Heart left ventricle (tissue), 16 donors: Measurements from ENCODE around the gene RNF26. TPM values are rescaled to one million over a fixed set of nuclear protein-coding genes. Genes with fewer than 3 reads are reported as not detected.

Experiments
- ATAC-seq, 4 donors: fragments of 200-7000 bp; cut with Tn5 transposase; one replicate each; pipeline ENCODE4 v1.9.1; 2020 to 2022; ENCODE audit warnings: moderate library complexity in 4 of 4, mild to moderate bottlenecking in 3 of 4, moderate number of reproducible peaks in 1 of 4
- DNase-seq, 5 donors: peaks; one replicate each; pipeline ENCODE4 v3.0.0-alpha.2; 2020
- H3K27ac ChIP-seq, 12 donors: fragments of 200-600 bp; sonication (generic) in 4 of 12; one replicate each; pipeline versions ENCODE4 v1.5.0 to v1.8.0; 2016 to 2022; ENCODE audit warnings: mild to moderate bottlenecking in 2 of 12
- H3K27me3 ChIP-seq, 9 donors: fragments of 200-600 bp; sonication (generic) in 2 of 9; one replicate each; pipeline versions ENCODE4 v1.5.1 to v1.8.0; 2016 to 2022; ENCODE audit warnings: mild to moderate bottlenecking in 3 of 9
- H3K36me3 ChIP-seq, 9 donors: fragments of 200-600 bp; sonication (generic) in 2 of 9; one replicate each; pipeline versions ENCODE4 v1.5.0 to v1.8.0; 2018 to 2022; ENCODE audit warnings: mild to moderate bottlenecking in 2 of 9
- H3K4me1 ChIP-seq, 12 donors: fragments of 200-600 bp; sonication (generic) in 4 of 12; one replicate each; pipeline versions ENCODE4 v1.5.0 to v1.8.0; 2016 to 2022; ENCODE audit warnings: mild to moderate bottlenecking in 3 of 12
- H3K4me3 ChIP-seq, 12 donors: fragments of 200-600 bp; sonication (generic) in 4 of 12; one replicate each; pipeline versions ENCODE4 v1.5.0 to v1.8.0; 2017 to 2022; ENCODE audit warnings: mild to moderate bottlenecking in 9 of 12, moderate library complexity in 4 of 12
- H3K9me3 ChIP-seq, 12 donors: fragments of 200-600 bp; sonication (generic) in 4 of 12; one replicate each; pipeline versions ENCODE4 v1.5.0 to v1.8.0; 2016 to 2022; ENCODE audit warnings: mild to moderate bottlenecking in 1 of 12
- POLR2A ChIP-seq, 2 donors: fragments of 450-650 bp; IDR thresholded peaks; one replicate each; pipeline ENCODE4 v1.6.1; 2017; ENCODE audit warnings: antibody characterized with exemption in 2 of 2, mild to moderate bottlenecking in 2 of 2, moderate library complexity in 2 of 2
- whole genome bisulfite sequencing, 4 donors: extraction: QIAGEN DNeasy Blood & Tissue Kit in 2 of 4; methylation state at CpG; one replicate each; pipeline versions ENCODE4 v1.1.5 to v1.1.7; 2013 to 2018; 5-methylcytosine and 5-hydroxymethylcytosine counted together
- intact Hi-C, 10 donors: fragments of 100-400 bp; cut with DNase I; formaldehyde crosslinking; loops; one replicate each; pipeline versions ENCODE4 v1.11.1 to v1.14.2; 2022
- polyA plus RNA-seq, 2 donors: library from polyadenylated mRNA; stranded (reverse); fragments of 200-250 nt; gene quantifications; one replicate each; pipeline ENCODE4 v1.2.3, GENCODE V29; 2013
- total RNA-seq, 9 donors: library from RNA; depleted of rRNA in 2 of 9; stranded (reverse); fragments of >200 nt in 2 of 9; fragmentation: NEBNext Ultra II Directional in 3 of 9; extraction: Animal tissue kit (Norgen Biotek cat#: 25700) in 3 of 9; gene quantifications; one replicate each; pipeline versions ENCODE4 v1.1.0 to v1.2.4, GENCODE V29; 2016 to 2023
- TF ChIP-seq, protein P1 (sequence below), 12 donors: fragments of 200-600 bp; sonication (generic) in 4 of 12; IDR thresholded peaks; one replicate each; pipeline versions ENCODE4 v1.5.0 to v1.8.0; 2018 to 2022; ENCODE audit warnings: antibody characterized with exemption in 12 of 12, mild to moderate bottlenecking in 5 of 12
- donor health status: ischemic (EF 13 %, LVEDD 7.1; RV severe dilation, severe dysfunction).
- donor health status: healthy with polysubstance abuse.
- donor health status: DM: no; HTN: yes; CAD: no.
- donor health status: DM: no; HTN: no; CAD: no.
- donor health status: ischemic (EF 25% LVEDD 6.9; RV normal size, moderate dysfunction).
- donor health status: ischemic (EF 25% LVEDD 5.7; RV mildly dilated, moderate dysfunction).
- donor health status: healthy.
- donor health status: DM: yes; HTN: yes; CAD: no.
- donor health status: ischemic (EF 35%, LVEDD 5.7; RV mildly dilated, moderate dysfunction).
- donor health status: nonischemic (EF 11% LVEDD 7.7; RV severe dilation, severe dysfunction).
- donor health status: DM: yes; HTN: yes; CAD: no.
- donor health status: PGD.
- donor health status: ischemic (EF 29% LVEDD 5.4; RV normal size, mild dysfunction).
- donor health status: nonischemic (EF 23%, LVEDD 6.1; RV moderate dilation, normal function).

RNF26 gene
- total and polyA plus RNA-seq, 11 donors = 6.2 to 22.4 (median 11.8) TPM

DNA sequence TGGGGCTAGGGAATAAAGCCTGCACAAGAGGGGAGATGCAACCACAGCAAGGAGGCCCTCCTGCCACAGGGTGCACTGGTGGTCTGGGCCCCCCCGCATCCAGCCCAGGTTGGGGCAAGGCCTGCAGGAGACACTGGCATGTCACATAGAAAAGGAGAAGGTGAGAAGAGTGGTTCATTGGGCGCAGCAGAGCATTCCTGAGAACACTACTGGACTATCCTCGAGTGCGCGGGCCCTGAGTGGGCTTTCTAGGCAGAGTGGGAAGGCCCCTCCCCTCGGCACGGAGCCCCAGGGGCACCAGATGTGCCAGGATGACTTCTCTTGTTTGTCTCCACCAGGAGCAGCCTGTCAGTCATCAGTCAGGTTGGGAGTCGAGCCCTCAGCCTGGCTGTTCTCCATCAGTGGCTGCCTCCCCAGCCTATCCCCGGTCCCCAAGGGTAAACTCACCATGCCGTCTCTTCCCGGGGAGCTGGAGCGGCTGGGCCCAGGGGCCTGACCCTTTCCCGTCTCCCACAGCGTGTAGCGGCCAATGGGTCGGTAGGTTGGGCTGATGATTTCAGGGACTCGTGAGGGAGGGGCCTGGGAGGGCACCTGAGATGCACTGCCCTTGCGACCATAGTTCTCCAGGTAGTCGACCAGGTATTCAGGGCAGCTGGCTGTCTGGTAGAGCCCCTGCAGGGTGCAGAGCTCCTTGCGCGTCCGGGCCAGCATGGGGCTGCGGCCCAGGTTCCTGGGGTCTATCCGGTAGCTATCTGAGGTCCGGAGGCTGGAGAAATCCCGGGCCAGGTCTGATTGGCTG lies 38.1 kb downstream of the RNF26 start:
- Histone ChIP-seq H3K36me3 (no peaks in the 10 kb centered on the region), H3K4me3 (peak overlapping the region in 1 of 12 donors; percentile 1), H3K9me3 (no peaks in the 10 kb centered on the region), H3K27me3 (no peaks in the 10 kb centered on the region), H3K4me1 (peaks cover 0 to 99% (median 75%) of the 10 kb centered on the region in 12 donors), H3K27ac (peak overlapping the region in 10 of 12 donors; percentile 33 to 100 (median 94))
- 57 to 74% (median 69%) methylated on average over 10 to 26 of the region's 26 CpGs for WGBS, 4 donors
- intact Hi-C loops = loop anchor here in 1 of 10 donors (2.0 kb wide), 1 partner anchor 16 kb away; no protein-coding TSS in a partner anchor
- ATAC-seq = no peak
- peak in 3 of 5 donors; percentile 43 to 65 (median 51) for DNase-seq
- TF ChIP-seq, protein P1, sequence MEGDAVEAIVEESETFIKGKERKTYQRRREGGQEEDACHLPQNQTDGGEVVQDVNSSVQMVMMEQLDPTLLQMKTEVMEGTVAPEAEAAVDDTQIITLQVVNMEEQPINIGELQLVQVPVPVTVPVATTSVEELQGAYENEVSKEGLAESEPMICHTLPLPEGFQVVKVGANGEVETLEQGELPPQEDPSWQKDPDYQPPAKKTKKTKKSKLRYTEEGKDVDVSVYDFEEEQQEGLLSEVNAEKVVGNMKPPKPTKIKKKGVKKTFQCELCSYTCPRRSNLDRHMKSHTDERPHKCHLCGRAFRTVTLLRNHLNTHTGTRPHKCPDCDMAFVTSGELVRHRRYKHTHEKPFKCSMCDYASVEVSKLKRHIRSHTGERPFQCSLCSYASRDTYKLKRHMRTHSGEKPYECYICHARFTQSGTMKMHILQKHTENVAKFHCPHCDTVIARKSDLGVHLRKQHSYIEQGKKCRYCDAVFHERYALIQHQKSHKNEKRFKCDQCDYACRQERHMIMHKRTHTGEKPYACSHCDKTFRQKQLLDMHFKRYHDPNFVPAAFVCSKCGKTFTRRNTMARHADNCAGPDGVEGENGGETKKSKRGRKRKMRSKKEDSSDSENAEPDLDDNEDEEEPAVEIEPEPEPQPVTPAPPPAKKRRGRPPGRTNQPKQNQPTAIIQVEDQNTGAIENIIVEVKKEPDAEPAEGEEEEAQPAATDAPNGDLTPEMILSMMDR (IDR thresholded peaks at IDR 0.05) = no peak
- TF ChIP-seq POLR2A (IDR thresholded peaks at IDR 0.05) = no peak

DNA sequence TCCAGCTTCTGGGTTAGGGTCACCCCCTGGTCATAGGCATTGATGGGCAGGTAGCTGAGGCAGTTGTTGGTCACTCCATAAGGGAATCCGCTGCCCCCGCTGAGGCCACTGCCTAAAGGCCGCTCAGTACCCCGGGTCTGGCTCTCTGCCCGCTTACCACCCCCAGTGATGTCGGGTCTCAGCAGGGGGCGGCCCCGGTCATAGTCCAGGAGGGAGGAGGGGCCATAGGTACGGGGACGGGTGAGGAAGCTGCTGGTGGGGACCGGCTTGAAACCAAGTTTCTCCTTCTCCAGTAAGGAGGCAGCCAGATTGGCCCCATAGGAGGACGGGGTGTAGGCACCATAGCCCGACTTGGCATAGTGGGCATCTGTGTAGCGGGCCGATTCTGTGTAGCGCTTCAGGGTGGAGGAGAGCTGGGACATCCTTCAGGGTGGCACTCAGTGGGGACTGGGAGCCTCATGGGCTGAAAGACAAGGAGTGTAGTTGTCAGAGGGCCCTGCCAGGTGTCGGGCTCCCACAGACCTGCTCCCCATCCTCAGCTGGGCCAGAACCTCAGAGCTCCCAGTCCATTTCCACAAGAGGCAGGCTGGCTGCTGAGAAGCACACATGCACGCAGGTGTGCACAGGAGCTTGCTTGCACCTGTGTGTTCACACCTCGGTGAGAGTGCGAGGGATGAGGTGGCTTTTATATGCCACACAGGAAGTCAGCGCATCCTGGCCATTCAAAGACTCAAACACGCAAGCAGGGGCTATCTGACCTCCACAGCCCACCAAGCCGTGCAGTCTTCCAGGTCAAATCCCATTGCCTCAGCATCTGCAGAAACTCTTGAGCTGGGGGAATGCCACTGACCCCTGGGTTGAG lies 39.0 kb downstream of the RNF26 start:
- DNase-seq (peak in 1 of 5 donors; percentile 36), ATAC-seq (no peak)
- 61 to 71% (median 66%) methylated on average over 22 to 23 of the region's 23 CpGs for WGBS, 4 donors
- Histone ChIP-seq H3K4me3 (no peak overlapping the region), H3K27me3 (no peaks in the 10 kb centered on the region), H3K9me3 (no peaks in the 10 kb centered on the region), H3K4me1 (peaks cover 0 to 96% (median 67%) of the 10 kb centered on the region in 12 donors), H3K36me3 (no peaks in the 10 kb centered on the region), H3K27ac (peak overlapping the region in 10 of 12 donors; percentile 33 to 100 (median 95))
- intact Hi-C loops = loop anchor here in 1 of 10 donors (2.0 kb wide), 1 partner anchor 16 kb away; no protein-coding TSS in a partner anchor
- no peak for TF ChIP-seq POLR2A (IDR thresholded peaks at IDR 0.05)
- TF ChIP-seq, protein P1 (IDR thresholded peaks at IDR 0.05) = no peak

DNA sequence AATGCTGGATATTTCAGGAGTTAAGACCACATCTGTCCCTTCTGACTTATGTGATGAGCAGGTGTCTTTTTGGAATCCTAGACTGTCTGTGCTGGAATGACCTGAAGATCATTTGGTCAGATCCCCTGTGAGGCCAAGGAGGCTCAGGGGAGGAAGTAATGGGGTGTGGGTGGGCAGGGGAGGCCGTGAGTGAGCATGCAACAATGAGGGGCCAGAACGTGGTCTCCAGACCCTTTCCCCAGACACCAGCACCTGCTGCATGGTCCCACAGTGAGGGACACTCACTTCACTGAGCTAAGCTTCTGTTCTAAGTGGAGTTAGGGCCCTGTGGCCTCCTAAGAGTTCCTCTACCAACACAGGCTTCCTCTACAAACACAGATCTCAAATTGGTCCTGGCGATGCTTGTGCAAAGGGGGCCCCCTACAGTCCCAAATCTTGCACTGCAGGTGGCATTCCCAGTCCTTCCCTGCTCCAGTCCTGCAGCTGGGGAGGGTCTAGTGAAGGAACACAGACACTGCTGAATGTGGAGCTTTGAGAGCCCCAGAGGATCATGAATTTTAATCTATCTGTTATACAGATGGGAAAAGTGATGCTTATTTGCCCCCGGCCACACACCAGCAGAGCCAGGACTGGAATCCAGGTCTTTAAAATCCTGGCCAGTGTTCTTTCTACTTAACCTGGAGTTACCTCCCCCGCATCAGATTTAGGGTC lies 39.7 kb downstream of the RNF26 start:
- intact Hi-C loops = loop anchor here in 7 of 10 donors (1.0 to 2.0 kb wide), 4 partner anchors 17 to 169 kb away; partner anchors contain the start of gene C1QTNF5 (in 2 of the 7)
- no peak overlapping the region for H3K4me3 ChIP-seq
- peak overlapping the region in 10 of 12 donors; percentile 87 to 100 (median 94) for H3K27ac ChIP-seq
- DNase-seq = peak in 4 of 5 donors; percentile 62 to 77 (median 66)
- peak in 2 of 4 donors; percentile 4 to 9 for ATAC-seq
- 23 to 42% (median 35%) methylated on average over 5 of the region's 5 CpGs for WGBS, 4 donors
- TF ChIP-seq POLR2A (IDR thresholded peaks at IDR 0.05) = no peak
- TF ChIP-seq, protein P1 (IDR thresholded peaks at IDR 0.05) = peak; percentile 76 to 91 (median 84)
- H3K9me3 ChIP-seq = no peaks in the 10 kb centered on the region
- H3K4me1 ChIP-seq = peaks cover 0 to 90% (median 60%) of the 10 kb centered on the region in 12 donors
- H3K36me3 ChIP-seq = no peaks in the 10 kb centered on the region
- no peaks in the 10 kb centered on the region for H3K27me3 ChIP-seq
